ENCODE measurements around the gene GPATCH2L. TPM values are rescaled to one million over a fixed set of nuclear protein-coding genes. Genes with fewer than 3 reads are reported as not detected.

GPATCH2L gene
- total RNA-seq, 4 donors from 2014 or later: 47.6 to 230 (median 85.0) TPM

DNA sequence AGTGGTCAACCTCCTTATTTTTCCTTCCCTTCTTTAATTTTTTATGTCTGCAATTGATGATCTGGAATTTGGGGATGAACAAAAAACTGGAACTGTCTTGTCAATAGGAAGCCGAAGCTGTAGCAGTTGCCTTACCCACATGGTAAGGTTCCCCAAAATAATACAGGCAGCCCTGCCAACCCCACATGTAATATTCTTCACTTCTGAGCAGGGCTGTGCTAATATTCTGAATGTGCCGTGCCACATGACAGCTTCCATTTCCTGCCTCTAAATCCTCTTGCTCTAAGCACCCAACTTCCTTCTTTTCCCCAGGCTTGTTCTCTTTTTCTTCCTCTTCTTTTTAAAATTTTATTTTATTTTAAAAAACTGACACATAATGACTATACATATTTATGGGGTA lies 39.6 kb downstream of the GPATCH2L start:
- Histone ChIP-seq H3K36me3 (no peaks in the 10 kb centered on the region), H3K27me3 (no peaks in the 10 kb centered on the region), H3K9me3 (no peaks in the 10 kb centered on the region), H3K4me1 (no peaks in the 10 kb centered on the region), H3K27ac (no peak overlapping the region), H3K4me3 (no peak overlapping the region)
- intact Hi-C loops (cut with DNase I; ENCODE audit: low total_unique reads): no loop called here
- TF ChIP-seq, protein P1, sequence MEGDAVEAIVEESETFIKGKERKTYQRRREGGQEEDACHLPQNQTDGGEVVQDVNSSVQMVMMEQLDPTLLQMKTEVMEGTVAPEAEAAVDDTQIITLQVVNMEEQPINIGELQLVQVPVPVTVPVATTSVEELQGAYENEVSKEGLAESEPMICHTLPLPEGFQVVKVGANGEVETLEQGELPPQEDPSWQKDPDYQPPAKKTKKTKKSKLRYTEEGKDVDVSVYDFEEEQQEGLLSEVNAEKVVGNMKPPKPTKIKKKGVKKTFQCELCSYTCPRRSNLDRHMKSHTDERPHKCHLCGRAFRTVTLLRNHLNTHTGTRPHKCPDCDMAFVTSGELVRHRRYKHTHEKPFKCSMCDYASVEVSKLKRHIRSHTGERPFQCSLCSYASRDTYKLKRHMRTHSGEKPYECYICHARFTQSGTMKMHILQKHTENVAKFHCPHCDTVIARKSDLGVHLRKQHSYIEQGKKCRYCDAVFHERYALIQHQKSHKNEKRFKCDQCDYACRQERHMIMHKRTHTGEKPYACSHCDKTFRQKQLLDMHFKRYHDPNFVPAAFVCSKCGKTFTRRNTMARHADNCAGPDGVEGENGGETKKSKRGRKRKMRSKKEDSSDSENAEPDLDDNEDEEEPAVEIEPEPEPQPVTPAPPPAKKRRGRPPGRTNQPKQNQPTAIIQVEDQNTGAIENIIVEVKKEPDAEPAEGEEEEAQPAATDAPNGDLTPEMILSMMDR (IDR thresholded peaks at IDR 0.05): no peak
- no peak for TF ChIP-seq POLR2A (IDR thresholded peaks at IDR 0.05)
- no peak for DNase-seq

GRCh38 chr14:76193696-76194095 lies 42.0 kb downstream of the GPATCH2L start:
- intact Hi-C loops (cut with DNase I; ENCODE audit: low total_unique reads): no loop called here
- TF ChIP-seq, protein P1 (IDR thresholded peaks at IDR 0.05): no peak
- no peaks in the 10 kb centered on the region for H3K9me3 ChIP-seq
- DNase-seq: no peak
- no peaks in the 10 kb centered on the region for H3K4me1 ChIP-seq
- no peak overlapping the region for H3K27ac ChIP-seq
- H3K36me3 ChIP-seq: no peaks in the 10 kb centered on the region
- no peaks in the 10 kb centered on the region for H3K27me3 ChIP-seq
- no peak overlapping the region for H3K4me3 ChIP-seq

GRCh38 chr14:76194327-76194726 lies 42.6 kb downstream of the GPATCH2L start:
- peaks cover 0 to 2% of the 10 kb centered on the region in 2 donors for H3K36me3 ChIP-seq
- no peaks in the 10 kb centered on the region for H3K4me1 ChIP-seq
- DNase-seq: no peak
- no peak overlapping the region for H3K27ac ChIP-seq
- intact Hi-C loops (cut with DNase I; ENCODE audit: low total_unique reads): no loop called here
- no peaks in the 10 kb centered on the region for H3K27me3 ChIP-seq
- no peaks in the 10 kb centered on the region for H3K9me3 ChIP-seq
- TF ChIP-seq POLR2A (IDR thresholded peaks at IDR 0.05): no peak
- TF ChIP-seq, protein P1 (IDR thresholded peaks at IDR 0.05): no peak
- no peak overlapping the region for H3K4me3 ChIP-seq

- TF ChIP-seq, protein P1 (IDR thresholded peaks at IDR 0.05): no peak
- TF ChIP-seq POLR2A (IDR thresholded peaks at IDR 0.05): no peak
These were observed 43.3 kb downstream of the GPATCH2L start for GRCh38 chr14:76195003-76195402.

DNA sequence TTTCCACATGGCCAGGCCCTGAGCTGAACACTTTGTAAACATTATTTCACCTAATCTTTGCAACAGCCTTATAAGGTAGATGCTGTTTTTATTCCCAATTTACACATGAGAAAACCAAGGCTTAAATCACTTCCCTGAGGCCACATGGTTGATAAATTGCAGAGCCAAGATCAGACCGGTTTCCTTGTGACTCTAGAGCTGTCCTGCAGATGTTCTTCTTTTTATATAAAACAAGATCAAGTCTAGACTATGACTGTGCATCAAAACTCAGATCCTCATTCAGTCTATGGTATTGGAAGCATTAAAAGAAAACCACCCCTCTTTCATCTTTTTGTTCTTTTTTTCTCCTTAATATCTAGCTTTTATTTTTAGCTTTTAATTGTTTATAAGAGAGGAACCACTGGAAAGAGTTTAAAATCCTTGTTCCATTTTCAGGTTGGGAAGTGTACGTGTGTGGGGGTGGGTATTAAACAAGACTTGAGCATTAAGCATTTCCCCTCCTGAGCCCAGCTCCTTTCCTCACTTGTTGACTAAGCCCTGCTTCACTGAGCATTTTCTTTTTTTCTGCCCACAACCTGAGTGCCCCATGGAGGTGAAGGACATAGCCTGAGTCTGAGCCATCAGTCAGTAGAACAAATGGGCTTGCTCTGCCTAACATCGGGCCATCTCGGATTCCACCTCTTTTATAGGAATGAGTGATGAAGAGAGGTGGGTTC lies 45.4 kb downstream of the GPATCH2L start:
- peaks cover 0 to 2% of the 10 kb centered on the region in 2 donors for H3K36me3 ChIP-seq
- H3K9me3 ChIP-seq: no peaks in the 10 kb centered on the region
- no peak overlapping the region for H3K27ac ChIP-seq
- no peaks in the 10 kb centered on the region for H3K27me3 ChIP-seq
- intact Hi-C loops (cut with DNase I; ENCODE audit: low total_unique reads): no loop called here
- TF ChIP-seq POLR2A (IDR thresholded peaks at IDR 0.05): no peak
- TF ChIP-seq, protein P1 (IDR thresholded peaks at IDR 0.05): no peak
- no peaks in the 10 kb centered on the region for H3K4me1 ChIP-seq
- DNase-seq: no peak
- no peak overlapping the region for H3K4me3 ChIP-seq

More at GRCh38 chr14:76195003-76195402, 43.3 kb downstream of the GPATCH2L start:
- Histone ChIP-seq H3K9me3 (no peaks in the 10 kb centered on the region), H3K27me3 (no peaks in the 10 kb centered on the region), H3K4me1 (no peaks in the 10 kb centered on the region), H3K4me3 (no peak overlapping the region), H3K27ac (no peak overlapping the region), H3K36me3 (peaks cover 0 to 2% of the 10 kb centered on the region in 2 donors)
- DNase-seq: no peak
- intact Hi-C loops (cut with DNase I; ENCODE audit: low total_unique reads): no loop called here

Data from uterus (tissue), 4 donors.